ENCODE results near the gene NRXN2. TPM values are rescaled to one million over a fixed set of nuclear protein-coding genes. Genes with fewer than 3 reads are reported as not detected.

The NRXN2 gene
- total and polyA plus RNA-seq, 10 of the 15 experiments (the other 5 are each of a cell fraction or from before 2014, with no cell fraction given): 0.03 to 1.4 (median 0.23) TPM

- no peak overlapping the region for H3K9ac ChIP-seq (ENCODE audit: control insufficient read depth, insufficient read depth, low read length)
- POLR2A ChIA-PET: interaction anchor here (0.6 kb wide), 1 partner anchor 391 kb away, joined by 5 read pairs; no protein-coding TSS in a partner anchor
- intact Hi-C loops (cut with micrococcal nuclease; ENCODE audit: unreplicated experiment) (no loop called here), in situ Hi-C loops (cut with MboI) (no loop called here)
- H3K27me3 ChIP-seq (replicated peaks in 1 of 2; ENCODE audit: control insufficient read depth in 2 of 2, insufficient read depth in 2 of 2, low read length in 1 of 2): no peaks in the 10 kb centered on the region; a peak in 3 of 4 replicates
- H3K36me3 ChIP-seq (ENCODE audit: control insufficient read depth in 2 of 2, insufficient read depth in 2 of 2, low read length in 1 of 2): no peaks in the 10 kb centered on the region
- 53% methylated on average over 1 of the region's 1 CpG for WGBS (ENCODE audit: insufficient coverage, insufficient replicate concordance, low lambda C conversion rate, missing lambda C conversion rate)
- H3K4me3 ChIP-seq: no peak overlapping the region
- 0 out of 2 replicates have a peak, but pooled peaks cover 6% of the 10 kb centered on the region for H3K4me1 ChIP-seq (ENCODE audit: control insufficient read depth, insufficient read depth, low read length)
- H3K4me2 ChIP-seq (ENCODE audit: control insufficient read depth, insufficient read depth): no peak overlapping the region
- FAIRE-seq (no peak), DNase-seq (ENCODE audit: low read depth, low spot score) (no peak), ATAC-seq (no peak)
- BruUV-seq (replicated peaks): no TSS peak
- SMC1A ChIA-PET (ENCODE audit: uncharacterized antibody, unreplicated experiment): interaction anchor here (1.3 kb wide), 1 partner anchor 50 kb away, joined by 3 read pairs; no protein-coding TSS in a partner anchor
- TF ChIP-seq LARP7 (IDR thresholded peaks at IDR 0.05) (no peak), NKRF (conservative IDR thresholded peaks at IDR 0.05) (no peak), MTA3 (IDR thresholded peaks at IDR 0.05; ENCODE audit: borderline replicate concordance, low read length) (no peak), RAD51 (IDR thresholded peaks at IDR 0.05) (no peak), RUNX3 (IDR thresholded peaks at IDR 0.05; ENCODE audit: low read length) (no peak), CUX1 (IDR thresholded peaks at IDR 0.05; ENCODE audit: insufficient replicate concordance, low read depth, low read length) (no peak), JUND (IDR thresholded peaks at IDR 0.05; ENCODE audit: low read depth, low read length) (no peak), ZNF207 (IDR thresholded peaks at IDR 0.05; ENCODE audit: borderline replicate concordance) (no peak), TCF12 (IDR thresholded peaks at IDR 0.05; ENCODE audit: low read depth, low read length) (no peak), RELB (IDR thresholded peaks at IDR 0.05; ENCODE audit: low read depth) (no peak), ZNF24 (IDR thresholded peaks at IDR 0.05) (no peak), YY1 (IDR thresholded peaks at IDR 0.05; ENCODE audit: low read depth, low read length) (no peak), MXI1 (IDR thresholded peaks at IDR 0.05; ENCODE audit: low read depth, low read length) (no peak), POU2F2 (IDR thresholded peaks at IDR 0.05; ENCODE audit: borderline replicate concordance, low read depth, low read length) (no peak), SREBF2 (IDR thresholded peaks at IDR 0.05; ENCODE audit: low read length) (no peak), RB1 (IDR thresholded peaks at IDR 0.05; ENCODE audit: borderline replicate concordance) (no peak), SMAD1 (IDR thresholded peaks at IDR 0.05; ENCODE audit: low read depth, partially characterized antibody) (no peak), NFYA (IDR thresholded peaks at IDR 0.05; ENCODE audit: borderline replicate concordance, low read depth, low read length) (no peak)
- H4K20me1 ChIP-seq (ENCODE audit: control insufficient read depth, insufficient read depth): no peaks in the 10 kb centered on the region
- H3K79me2 ChIP-seq (ENCODE audit: control insufficient read depth, insufficient read depth, low read length): no peaks in the 10 kb centered on the region
- RAD21 ChIA-PET (ENCODE audit: unreplicated experiment): interaction anchor here (0.8 kb wide), 1 partner anchor 48 kb away, joined by 3 read pairs; no protein-coding TSS in a partner anchor
- H3K9me3 ChIP-seq (replicated peaks; ENCODE audit: control insufficient read depth, insufficient read depth, low read length): no peaks in the 10 kb centered on the region
- no peak overlapping the region for H2AFZ ChIP-seq (ENCODE audit: control insufficient read depth, low read depth, low read length)
- H3K27ac ChIP-seq (ENCODE audit: control insufficient read depth, insufficient read depth): no peak overlapping the region
- CTCF ChIA-PET: interaction anchor here (0.7 to 4.7 kb wide), 5 partner anchors 26 to 242 kb away, joined by 3 to 128 read pairs (median 5); no protein-coding TSS in a partner anchor
Observed at GRCh38 chr11:64691543-64691942, 31.5 kb downstream of the NRXN2 start.
